SK-N-SH treated with all-trans-retinoic acid at 6 μM for 48 hours (cell line): ENCODE data around the gene DGKI.
A peak's percentile ranks its signal among the peaks of the same experiment; 100 is the strongest.

Experiments used
- ATAC-seq: fragments of 200-7000 bp; cut with Tn5 transposase; 3 replicates; pipeline ENCODE4 v1.9.1; 2020; ENCODE audit warnings: mild to moderate bottlenecking, moderate library complexity
- ARNTL ChIP-seq: fragments of 450-650 bp; formaldehyde crosslinking; IDR thresholded peaks from 2 replicates; pipeline ENCODE4 v1.5.0; 2020; ENCODE audit warnings: low read depth, mild to moderate bottlenecking, moderate library complexity, borderline replicate concordance
- BACH2 ChIP-seq: fragments of 250-450 bp; sonication (Bioruptor Pico); IDR thresholded peaks from 2 replicates; pipeline ENCODE4 v1.9.0; 2021; ENCODE audit warnings: mild to moderate bottlenecking, borderline replicate concordance
- CREB5 ChIP-seq: fragments of 250-450 bp; sonication (Bioruptor Pico); IDR thresholded peaks from 2 replicates; pipeline ENCODE4 v1.5.1; 2020; ENCODE audit warnings: low read depth, mild to moderate bottlenecking, moderate library complexity
- CSDC2 ChIP-seq: fragments of 250-450 bp; sonication (Bioruptor Pico); IDR thresholded peaks from 2 replicates; pipeline ENCODE4 v1.5.0; 2020; ENCODE audit warnings: mild to moderate bottlenecking, moderate library complexity
- CSRNP3 ChIP-seq: fragments of 250-450 bp; sonication (Bioruptor Pico); IDR thresholded peaks from 2 replicates; pipeline ENCODE4 v1.5.1; 2021; ENCODE audit warnings: mild to moderate bottlenecking, moderate library complexity
- ESRRG ChIP-seq: fragments of 250-450 bp; sonication (Bioruptor Pico); IDR thresholded peaks from 2 replicates; pipeline ENCODE4 v1.6.1; 2021; ENCODE audit warnings: mild to moderate bottlenecking
- GLIS3 ChIP-seq: fragments of 250-450 bp; sonication (Bioruptor Pico); IDR thresholded peaks from 2 replicates; pipeline ENCODE4 v1.5.0; 2020; ENCODE audit warnings: mild to moderate bottlenecking, moderate library complexity
- ISL1 ChIP-seq: fragments of 250-450 bp; sonication (Bioruptor Pico); IDR thresholded peaks from 2 replicates; pipeline ENCODE4 v2.1.2; 2022; ENCODE audit warnings: mild to moderate bottlenecking, moderate library complexity
- OSR1 ChIP-seq: fragments of 250-450 bp; sonication (Bioruptor Pico); IDR thresholded peaks from 2 replicates; pipeline ENCODE4 v1.8.0; 2022; ENCODE audit warnings: moderate library complexity, mild to moderate bottlenecking, inconsistent platforms
- PATZ1 ChIP-seq: fragments of 250-450 bp; sonication (Bioruptor Pico); IDR thresholded peaks from 2 replicates; pipeline ENCODE4 v1.8.0; 2020; ENCODE audit warnings: mild to moderate bottlenecking, moderate library complexity, borderline replicate concordance
- PPARA ChIP-seq: fragments of 250-450 bp; sonication (Bioruptor Pico); IDR thresholded peaks from 2 replicates; pipeline ENCODE4 v1.5.0; 2020; ENCODE audit warnings: mild to moderate bottlenecking, borderline replicate concordance
- RARB ChIP-seq: fragments of 250-450 bp; sonication (Bioruptor Pico); IDR thresholded peaks from 2 replicates; pipeline ENCODE4 v1.8.0; 2021; ENCODE audit warnings: mild to moderate bottlenecking, moderate library complexity
- SNAI2 ChIP-seq: fragments of 250-450 bp; sonication (Bioruptor Pico); IDR thresholded peaks from 2 replicates; pipeline ENCODE4 v1.5.0; 2020; ENCODE audit warnings: mild to moderate bottlenecking, moderate library complexity
- TCF4 ChIP-seq: fragments of 250-450 bp; sonication (Bioruptor Pico); IDR thresholded peaks from 2 replicates; pipeline ENCODE4 v1.8.0; 2021; ENCODE audit warnings: mild to moderate bottlenecking, moderate library complexity, borderline replicate concordance
- TOX ChIP-seq: fragments of 250-450 bp; sonication (Bioruptor Pico); IDR thresholded peaks from 2 replicates; pipeline ENCODE4 v1.8.0; 2021; ENCODE audit warnings: mild to moderate bottlenecking, moderate library complexity, borderline replicate concordance
- TSHZ2 ChIP-seq: fragments of 250-450 bp; sonication (Bioruptor Pico); IDR thresholded peaks from 2 replicates; pipeline ENCODE4 v1.5.0; 2020; ENCODE audit warnings: mild to moderate bottlenecking, moderate library complexity
- ZC3H10 ChIP-seq: fragments of 250-450 bp; sonication (Bioruptor Pico); IDR thresholded peaks from 2 replicates; pipeline ENCODE4 v1.5.1; 2021; ENCODE audit warnings: mild to moderate bottlenecking, moderate library complexity
- ZFP3 ChIP-seq: fragments of 250-450 bp; sonication (Bioruptor Pico); IDR thresholded peaks from 2 replicates; pipeline ENCODE4 v1.5.0; 2020; ENCODE audit warnings: mild to moderate bottlenecking, moderate library complexity
- ZFP30 ChIP-seq: fragments of 450-650 bp; formaldehyde crosslinking; IDR thresholded peaks from 2 replicates; pipeline ENCODE4 v1.5.0; 2022; ENCODE audit warnings: mild to moderate bottlenecking, moderate library complexity
- ZNF565 ChIP-seq: fragments of 450-650 bp; formaldehyde crosslinking; conservative IDR thresholded peaks from 2 replicates; pipeline ENCODE4 v1.5.0; 2020; ENCODE audit warnings: low read depth, mild to moderate bottlenecking, moderate library complexity
- ZNF70 ChIP-seq: fragments of 450-650 bp; formaldehyde crosslinking; IDR thresholded peaks from 2 replicates; pipeline ENCODE4 v1.5.0; 2020; ENCODE audit warnings: mild to moderate bottlenecking, moderate library complexity
- ZNF8 ChIP-seq: fragments of 450-650 bp; formaldehyde crosslinking; IDR thresholded peaks from 2 replicates; pipeline ENCODE4 v1.5.0; 2020; ENCODE audit warnings: mild to moderate bottlenecking, moderate library complexity
- TF ChIP-seq, protein P1 (sequence below): fragments of 250-450 bp; sonication (Bioruptor Pico); IDR thresholded peaks from 2 replicates; pipeline ENCODE4 v1.8.0; 2021; ENCODE audit warnings: low read depth, mild to moderate bottlenecking, moderate library complexity, borderline replicate concordance

Gene DGKI

DNA sequence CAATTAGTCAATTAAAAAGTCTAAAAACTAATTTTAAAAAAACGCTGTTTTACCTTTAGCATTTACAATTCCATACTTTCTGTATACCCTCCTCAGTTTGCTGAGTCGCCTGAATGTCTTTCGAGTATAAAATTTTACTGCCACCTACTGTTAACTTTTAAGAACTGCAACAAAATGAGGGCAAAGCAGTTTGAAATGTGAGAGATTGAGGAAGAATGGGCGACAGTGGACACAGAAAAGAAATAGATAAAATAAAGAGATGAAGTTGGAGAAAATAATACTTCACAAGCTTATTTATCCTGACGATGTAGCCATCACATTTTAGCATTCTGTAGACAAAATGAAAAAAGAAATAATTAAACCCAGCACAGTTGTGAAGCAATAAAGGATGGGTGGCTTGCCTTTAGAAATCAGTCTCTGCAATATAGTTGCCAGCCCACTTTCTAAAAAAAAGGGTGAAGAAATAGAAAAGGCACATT, 392.5 kb downstream of the DGKI start:
- TF ChIP-seq OSR1 (CRISPR knock-in tag) (no peak), ARNTL (CRISPR knock-in tag) (no peak), RARB (CRISPR knock-in tag) (no peak), ESRRG (CRISPR knock-in tag) (no peak), ZNF70 (CRISPR knock-in tag) (no peak), CSDC2 (CRISPR knock-in tag) (no peak), ZFP30 (no peak), ZNF565 (no peak), TCF4 (no peak), ZNF8 (CRISPR knock-in tag) (no peak), ZC3H10 (CRISPR knock-in tag) (no peak), ISL1 (CRISPR knock-in tag) (no peak), PPARA (CRISPR knock-in tag) (no peak), GLIS3 (CRISPR knock-in tag) (no peak), TOX (no peak), CSRNP3 (CRISPR knock-in tag) (no peak)
- ATAC-seq = peak; percentile 93

DNA sequence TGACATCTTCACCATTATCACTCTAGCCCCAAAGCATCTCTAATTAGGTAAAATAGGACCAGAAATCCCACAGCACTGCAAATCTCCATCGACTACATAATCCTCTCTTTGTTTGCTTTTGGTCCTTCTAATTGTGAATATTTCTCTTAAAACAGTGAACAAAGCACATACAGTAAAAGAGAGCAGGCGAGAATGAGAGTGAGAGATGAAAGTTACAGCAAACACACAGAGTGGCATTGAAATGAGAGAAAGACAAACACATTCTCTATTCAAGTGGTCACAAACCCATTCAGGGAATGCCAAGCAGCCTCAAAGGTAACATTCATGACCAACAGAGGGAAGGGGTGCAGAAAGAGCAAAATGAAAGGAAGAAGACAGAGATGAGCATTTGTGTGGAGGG, 393.4 kb downstream of the DGKI start:
- no peak for ATAC-seq
- TF ChIP-seq PPARA (CRISPR knock-in tag) (no peak), CSDC2 (CRISPR knock-in tag) (no peak), BACH2 (CRISPR knock-in tag) (no peak), ZNF70 (CRISPR knock-in tag) (no peak), ZNF565 (no peak), SNAI2 (no peak), GLIS3 (CRISPR knock-in tag) (no peak), ARNTL (CRISPR knock-in tag) (no peak), TSHZ2 (CRISPR knock-in tag) (no peak), ZFP3 (no peak), TOX (no peak), ISL1 (CRISPR knock-in tag) (no peak), CSRNP3 (CRISPR knock-in tag) (no peak), CREB5 (no peak), RARB (CRISPR knock-in tag) (no peak), TCF4 (no peak), PATZ1 (no peak)
- TF ChIP-seq, protein P1, sequence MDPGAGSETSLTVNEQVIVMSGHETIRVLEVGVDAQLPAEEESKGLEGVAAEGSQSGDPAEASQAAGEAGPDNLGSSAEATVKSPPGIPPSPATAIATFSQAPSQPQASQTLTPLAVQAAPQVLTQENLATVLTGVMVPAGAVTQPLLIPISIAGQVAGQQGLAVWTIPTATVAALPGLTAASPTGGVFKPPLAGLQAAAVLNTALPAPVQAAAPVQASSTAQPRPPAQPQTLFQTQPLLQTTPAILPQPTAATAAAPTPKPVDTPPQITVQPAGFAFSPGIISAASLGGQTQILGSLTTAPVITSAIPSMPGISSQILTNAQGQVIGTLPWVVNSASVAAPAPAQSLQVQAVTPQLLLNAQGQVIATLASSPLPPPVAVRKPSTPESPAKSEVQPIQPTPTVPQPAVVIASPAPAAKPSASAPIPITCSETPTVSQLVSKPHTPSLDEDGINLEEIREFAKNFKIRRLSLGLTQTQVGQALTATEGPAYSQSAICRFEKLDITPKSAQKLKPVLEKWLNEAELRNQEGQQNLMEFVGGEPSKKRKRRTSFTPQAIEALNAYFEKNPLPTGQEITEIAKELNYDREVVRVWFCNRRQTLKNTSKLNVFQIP = no peak
